ENCODE measurements around the gene WIPI1.
"Not testable (repeated sequence)": the region's sequence is repeated elsewhere in the genome, so short reads cannot be mapped to it uniquely, and the experiment has no call there.

Gene WIPI1, protein sequence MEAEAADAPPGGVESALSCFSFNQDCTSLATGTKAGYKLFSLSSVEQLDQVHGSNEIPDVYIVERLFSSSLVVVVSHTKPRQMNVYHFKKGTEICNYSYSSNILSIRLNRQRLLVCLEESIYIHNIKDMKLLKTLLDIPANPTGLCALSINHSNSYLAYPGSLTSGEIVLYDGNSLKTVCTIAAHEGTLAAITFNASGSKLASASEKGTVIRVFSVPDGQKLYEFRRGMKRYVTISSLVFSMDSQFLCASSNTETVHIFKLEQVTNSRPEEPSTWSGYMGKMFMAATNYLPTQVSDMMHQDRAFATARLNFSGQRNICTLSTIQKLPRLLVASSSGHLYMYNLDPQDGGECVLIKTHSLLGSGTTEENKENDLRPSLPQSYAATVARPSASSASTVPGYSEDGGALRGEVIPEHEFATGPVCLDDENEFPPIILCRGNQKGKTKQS

DNA sequence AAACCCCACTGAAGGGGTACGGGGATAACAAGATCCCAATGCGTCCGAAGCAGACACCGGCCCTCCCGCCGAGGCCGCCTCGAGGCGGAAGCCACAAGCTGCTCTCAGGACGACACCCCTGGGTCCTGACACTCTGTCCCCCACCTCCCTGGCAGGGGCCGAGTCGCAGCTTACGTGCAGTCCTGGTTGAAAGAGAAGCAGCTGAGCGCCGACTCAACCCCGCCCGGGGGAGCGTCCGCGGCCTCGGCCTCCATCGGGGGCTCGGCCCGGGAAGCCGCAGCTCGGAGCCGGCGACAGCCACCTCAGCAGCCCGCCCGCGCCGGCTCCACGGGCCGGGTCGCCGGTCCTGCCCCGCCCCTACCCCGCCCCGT, at the start of gene WIPI1:
Gene WIPI1, minus strand, starts transcription at position 329 of the 371 bp plus-strand sequence. Its CDS starts 75 bp downstream, at position 254.
- DNase-seq (ENCODE audit: low read depth in 2 of 2) = no peak

DNA sequence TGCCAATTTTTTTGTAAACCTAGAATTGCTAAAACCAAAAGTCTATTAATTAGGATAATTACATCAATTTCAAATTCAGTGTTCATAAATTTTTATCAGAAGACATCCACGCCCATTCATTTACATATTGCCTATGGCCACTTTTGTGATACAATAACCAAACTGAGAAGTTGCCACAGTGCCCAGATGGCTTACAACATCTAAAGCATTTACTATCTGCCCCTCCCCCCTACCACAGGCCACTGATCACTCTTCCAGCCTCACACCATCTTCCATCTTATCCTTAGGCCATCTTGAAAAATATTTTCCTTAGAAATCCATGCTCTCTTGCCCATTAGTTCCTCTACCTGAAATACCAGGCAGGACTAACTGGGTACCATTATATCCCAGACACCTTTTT, 48.7 kb upstream of the WIPI1 start:
- no peak for DNase-seq (ENCODE audit: low read depth in 2 of 2)

DNA sequence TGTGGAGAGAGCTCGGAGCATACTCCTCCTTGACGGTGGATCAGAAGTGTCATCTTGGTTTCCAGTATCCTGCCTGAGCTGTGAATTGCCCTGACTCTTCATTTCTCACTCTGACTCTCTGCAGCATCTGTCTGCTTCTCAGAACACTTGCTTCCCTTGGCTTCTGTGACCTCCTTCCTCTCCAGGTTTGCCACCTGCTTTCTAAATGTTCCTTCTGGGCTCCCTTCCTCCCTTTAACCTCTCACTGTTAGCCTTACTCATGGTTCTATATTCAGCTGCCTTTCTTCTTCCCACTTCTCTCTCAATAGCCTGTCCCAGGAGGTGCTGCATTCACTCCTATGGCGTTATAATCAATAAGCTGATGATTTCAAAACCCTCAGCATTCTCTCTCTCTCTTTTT, 43.8 kb upstream of the WIPI1 start:
- DNase-seq (ENCODE audit: low read depth in 2 of 2) = no peak

DNA sequence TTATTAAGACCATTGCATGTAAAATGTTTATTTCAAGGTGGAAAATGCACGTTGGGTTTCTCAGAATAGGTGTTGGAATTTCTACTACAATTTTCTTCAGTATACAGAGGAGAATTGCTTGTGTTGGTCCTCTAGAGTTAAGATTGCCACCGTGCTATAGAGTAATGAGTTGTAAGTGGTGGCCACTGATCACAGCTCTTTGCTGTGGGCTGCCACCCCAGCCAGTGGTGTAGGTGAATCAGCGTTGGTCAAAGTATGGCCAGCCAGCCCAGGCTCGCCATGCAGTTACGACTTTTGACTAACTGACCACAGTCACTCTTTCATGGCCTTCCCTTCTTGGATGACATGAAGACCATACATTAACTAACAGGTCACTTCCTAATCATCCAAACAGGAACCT, 42.3 kb upstream of the WIPI1 start:
- DNase-seq (ENCODE audit: low read depth in 2 of 2) = no peak

DNA sequence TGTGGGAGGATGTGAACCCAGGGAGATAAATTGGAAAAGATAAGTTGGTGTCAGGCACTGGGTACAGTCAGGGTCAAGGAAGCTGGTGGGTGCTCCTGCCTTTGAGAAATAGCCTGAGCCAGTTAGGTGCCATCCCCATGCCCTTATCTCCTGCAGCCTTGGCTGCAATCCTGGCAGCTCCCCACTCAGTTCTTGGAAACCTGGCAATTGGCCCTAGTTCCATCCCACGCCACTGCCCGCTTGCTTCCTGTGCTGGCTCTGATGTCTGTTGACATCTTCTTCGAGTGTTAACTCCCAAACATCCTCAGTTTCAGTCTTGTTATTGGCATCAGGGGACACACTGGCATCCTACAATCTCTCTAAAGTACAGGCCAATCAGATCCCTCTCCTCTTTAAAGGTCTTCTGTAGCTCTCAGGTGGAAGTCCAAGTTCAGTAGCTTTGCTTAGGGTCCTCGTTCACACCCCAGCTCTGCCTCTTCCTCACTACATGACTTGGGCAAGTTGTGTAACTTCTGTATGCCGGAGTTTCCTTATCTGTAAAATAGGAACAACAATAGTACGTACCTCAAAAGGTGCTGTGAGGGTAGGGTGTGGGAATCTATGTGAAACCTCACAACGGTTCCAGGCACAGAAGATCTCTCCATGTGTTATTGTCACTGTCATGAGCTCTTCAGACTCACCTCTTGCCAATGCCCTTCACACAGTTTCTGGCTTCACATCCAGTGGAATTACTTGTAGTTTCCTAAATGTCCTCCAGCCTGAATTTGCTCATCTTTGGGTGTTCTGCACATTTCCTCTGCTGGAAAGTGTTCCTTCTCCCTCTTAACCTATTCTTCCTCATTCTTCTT, 41.4 kb upstream of the WIPI1 start:
- no peak for DNase-seq (ENCODE audit: low read depth in 2 of 2)

DNA sequence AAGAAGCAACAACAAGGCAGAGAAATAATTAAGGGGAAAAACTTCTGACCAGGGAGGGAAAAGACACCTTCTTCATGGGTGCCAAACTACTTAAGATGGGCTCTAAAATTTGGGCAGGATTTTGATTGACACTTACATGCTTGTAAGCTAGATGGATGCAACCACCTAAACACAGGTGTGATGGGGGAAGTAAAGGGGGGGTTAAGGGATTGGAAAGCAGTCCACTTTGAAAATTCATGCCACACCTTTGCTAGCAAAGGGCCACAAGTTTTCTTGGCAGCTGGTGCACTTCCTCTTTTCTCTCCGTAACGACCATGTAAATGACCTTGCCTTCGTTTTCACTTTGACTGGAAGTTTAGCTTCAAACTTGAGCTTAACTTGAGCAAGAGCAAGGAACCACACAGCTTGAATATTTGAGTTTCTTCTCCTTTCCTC, 40.6 kb upstream of the WIPI1 start:
- no peak for DNase-seq (ENCODE audit: low read depth in 2 of 2)

DNA sequence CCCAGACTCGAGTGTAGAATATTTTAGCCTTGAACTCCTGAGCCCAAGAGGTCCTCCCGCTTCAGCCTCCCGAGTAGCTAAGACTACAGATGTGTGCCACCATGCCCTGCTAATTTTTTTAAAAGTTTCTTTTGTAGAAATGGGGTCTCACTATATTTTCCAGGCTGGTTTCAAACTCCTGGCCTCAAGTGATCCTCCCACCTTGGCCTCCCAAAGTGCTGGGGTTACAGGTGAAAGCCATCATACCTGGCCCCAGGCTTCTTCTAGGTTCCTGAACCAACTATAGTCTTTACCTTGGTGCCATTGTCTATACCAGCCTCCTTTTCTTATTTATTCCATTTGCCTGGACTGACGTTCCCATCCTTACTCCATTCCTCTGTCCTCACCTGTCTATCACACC, 37.8 kb upstream of the WIPI1 start:
- DNase-seq (ENCODE audit: low read depth in 2 of 2) = no peak

DNA sequence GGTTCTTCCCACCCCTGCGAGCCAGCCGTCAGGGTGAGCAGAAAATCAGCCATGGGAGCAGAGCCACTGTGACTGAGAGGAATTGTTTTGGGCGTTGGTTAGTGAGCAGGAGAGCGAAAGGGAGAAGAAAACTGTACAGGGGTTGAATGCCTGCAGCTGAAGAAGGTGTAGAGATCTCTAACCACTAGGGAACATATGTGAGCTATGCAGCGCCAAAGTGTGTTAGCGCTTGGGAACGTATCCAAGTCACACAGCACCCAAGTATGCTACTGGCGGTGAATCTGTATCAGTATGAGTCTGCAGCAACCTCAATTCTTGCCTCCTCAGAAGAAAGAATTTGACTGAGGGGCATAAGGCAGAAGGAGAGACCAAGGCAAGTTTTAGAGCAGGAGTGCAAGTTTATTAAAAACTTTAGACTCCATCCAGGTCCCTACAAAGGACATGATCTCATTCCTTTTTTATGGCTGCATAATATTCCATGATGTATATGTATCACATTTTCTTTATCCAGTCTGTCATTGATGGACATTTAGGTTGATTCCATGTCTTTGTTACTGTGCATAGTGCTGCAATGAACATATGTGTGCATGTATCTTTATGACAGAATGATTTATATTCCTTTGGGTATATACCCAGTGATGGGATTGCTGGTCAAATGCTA, 35.2 kb upstream of the WIPI1 start:
- not testable (repeated sequence) for DNase-seq (ENCODE audit: low read depth in 2 of 2)

DNA sequence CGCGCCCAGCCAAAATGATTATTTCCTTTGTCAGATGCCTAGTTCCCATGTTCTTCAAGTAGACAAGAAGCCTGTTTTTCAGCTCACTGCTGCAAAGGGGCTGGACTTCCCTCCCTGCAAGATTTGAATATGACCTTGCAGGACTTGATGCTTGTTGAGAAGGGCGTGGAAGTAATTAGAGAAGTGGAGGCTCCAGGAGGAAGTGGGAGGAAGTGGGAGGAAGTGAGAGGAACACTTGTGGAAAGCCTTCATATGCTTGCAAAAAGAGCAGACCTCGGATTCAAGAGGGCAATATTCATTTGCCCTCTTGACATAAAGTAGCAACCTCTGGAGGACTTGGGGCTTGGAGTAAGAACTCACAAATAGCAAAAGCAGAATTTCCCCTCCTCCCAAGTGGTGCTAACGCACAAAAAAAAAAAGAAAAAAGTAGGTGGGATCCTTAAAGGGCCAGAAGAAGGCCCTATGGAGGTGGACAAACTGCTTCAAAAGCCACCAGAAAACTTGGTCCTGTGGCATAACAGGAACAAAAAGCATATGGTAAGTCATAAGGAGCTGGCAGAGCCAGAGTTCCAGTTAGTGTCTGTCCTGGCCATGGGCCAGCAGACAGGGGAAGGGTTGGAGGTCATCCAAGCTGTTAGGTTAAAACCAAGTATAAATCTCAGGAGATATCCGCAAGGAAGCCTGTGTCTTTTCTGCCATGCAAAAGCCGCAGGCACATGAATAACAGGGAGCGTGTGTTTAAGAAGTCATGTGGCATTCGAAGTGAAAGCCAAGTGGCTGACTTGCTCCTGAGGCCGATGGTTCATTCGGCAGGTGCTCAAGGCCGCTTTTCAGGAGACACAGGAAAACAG, 34.3 kb upstream of the WIPI1 start:
- no peak for DNase-seq (ENCODE audit: low read depth in 2 of 2)

DNA sequence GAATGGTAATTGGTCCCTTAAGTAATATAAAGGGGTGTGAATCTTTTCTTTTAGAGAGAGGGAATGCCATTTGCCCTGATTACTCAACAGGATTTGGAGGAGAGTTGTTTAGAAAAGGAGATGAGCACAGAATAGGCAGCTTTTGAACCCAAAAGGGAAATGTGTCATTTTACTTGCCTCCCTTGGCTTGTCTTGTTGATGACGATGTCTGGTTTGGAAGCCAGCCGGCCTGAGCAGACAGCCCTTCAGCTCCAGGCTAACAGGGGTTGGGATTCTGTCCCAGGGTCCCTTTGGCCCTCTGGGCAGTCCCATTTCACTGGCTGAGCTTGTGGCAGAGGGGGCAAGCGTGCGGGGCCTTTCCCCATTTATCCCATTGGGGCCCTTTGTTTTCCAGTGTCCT, 32.6 kb upstream of the WIPI1 start:
- no peak for DNase-seq (ENCODE audit: low read depth in 2 of 2)

DNA sequence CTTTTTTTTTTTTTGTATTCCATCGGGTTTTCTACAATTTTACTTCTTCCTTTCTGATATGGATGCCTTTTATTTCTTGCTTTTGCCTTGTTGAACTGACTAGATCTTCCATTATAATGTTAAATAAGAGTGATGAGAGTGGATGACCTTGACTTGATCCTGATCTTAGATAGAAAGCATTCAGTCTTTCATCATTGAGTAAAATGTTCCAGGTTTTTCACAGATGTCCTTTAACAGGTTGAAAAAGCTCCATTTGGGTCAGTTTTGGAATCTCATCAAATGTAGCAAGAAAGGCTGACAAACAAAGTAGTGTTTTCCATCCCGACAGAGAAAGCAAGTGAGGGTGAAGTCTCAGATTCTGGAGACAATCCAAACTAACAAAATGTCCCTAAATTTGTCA, 27.2 kb upstream of the WIPI1 start:
- DNase-seq (ENCODE audit: low read depth in 2 of 2) = no peak

DNA sequence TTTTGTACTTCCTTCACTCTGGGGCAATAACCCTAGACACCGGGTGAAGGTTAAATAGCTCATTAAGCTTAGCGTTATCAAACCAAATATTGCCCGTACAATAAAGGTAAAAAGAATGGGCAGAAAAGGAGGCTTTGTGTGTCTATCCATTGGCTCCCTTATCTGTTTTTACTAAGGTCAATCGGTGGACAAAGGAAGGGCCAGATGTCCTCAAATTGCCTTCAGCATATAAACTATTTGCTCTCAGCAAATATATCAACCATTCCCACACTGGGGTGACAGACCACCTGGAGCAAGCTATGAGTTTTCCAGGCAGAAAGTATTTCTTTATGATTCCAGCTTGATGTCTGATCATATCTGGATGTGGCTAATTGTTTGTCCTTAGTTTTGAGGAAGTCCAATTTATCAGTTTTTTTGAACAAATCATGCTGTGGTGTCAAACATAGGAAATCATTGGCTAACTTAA, 25.3 kb upstream of the WIPI1 start:
- DNase-seq (ENCODE audit: low read depth in 2 of 2) = no peak

DNA sequence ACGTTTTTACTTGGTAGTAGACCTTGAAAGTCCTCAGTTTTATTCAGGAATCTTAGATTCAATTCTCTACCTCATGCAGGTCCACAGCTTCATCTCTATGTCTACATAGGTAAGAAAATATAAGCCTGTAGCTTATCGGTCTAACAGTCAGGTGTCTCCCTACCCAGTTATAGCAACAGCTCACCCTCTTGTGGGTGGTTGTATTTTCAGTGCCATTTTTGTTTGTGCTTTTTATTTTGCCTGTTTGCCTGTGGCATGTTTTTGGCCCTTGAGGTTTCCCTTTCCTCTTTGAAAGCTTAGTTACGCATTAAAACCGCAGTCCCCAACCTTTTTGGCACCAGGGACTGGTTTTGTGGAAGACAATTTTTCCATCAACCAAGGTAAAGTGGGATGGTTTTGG, 23.6 kb upstream of the WIPI1 start:
- no peak for DNase-seq (ENCODE audit: low read depth in 2 of 2)

DNA sequence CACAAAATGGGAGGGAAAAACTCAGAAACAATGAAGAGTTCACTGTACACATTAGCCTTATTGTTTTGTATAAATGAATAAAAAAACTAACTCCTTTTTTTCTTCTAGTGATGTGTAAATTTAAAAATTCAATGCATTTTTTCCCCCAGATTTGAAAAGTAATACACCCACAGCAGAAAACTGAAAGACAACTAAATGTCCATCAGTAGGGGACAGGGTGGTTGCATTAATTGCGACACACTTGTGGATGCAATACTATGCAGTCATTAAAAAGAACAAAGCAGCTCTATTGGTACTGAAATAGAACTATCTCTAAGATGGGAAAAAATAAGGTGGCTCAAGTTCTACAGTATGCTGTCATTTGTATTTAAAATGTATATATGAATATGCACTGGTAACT, 13.7 kb upstream of the WIPI1 start:
- no peak for DNase-seq (ENCODE audit: low read depth in 2 of 2)

DNA sequence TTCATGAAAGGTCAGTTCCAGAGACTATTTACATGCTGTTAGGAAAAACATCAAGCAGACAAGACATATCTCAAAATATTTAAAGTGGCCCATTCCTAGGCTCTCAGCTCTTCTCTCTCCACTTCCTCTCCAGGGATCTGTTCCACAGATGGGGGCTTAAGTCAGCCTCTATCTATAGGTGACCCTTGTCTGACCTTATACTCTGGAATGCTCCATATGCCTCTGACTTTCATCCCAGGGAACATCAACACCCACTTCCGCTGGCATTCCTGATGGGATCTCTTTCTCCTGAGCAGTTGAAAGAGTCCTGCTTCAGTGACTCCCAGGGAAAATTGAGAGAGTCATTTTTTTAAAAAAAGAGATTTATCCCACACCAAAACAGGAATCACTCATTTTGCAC, 11.5 kb upstream of the WIPI1 start:
- DNase-seq (ENCODE audit: low read depth in 2 of 2) = no peak

DNA sequence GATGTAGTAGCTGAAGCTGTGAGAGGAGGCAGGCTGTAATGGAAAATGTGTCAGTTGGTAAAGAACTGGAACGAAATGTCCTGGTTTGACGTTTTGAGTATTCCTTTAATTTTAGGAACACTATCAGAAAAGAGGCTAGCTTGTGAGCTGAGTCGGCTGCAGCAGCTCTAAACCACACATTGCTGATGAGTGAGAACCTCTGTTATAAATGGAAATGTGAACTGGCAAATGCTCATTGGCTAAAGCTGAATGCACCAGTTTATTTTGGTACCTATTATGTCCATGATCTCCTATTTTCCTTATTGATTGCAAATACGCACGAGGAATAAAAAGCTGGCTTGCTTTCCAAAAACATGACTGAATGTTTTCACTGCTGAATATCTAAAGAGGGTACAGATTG, 11.0 kb upstream of the WIPI1 start:
- no peak for DNase-seq (ENCODE audit: low read depth in 2 of 2)

DNA sequence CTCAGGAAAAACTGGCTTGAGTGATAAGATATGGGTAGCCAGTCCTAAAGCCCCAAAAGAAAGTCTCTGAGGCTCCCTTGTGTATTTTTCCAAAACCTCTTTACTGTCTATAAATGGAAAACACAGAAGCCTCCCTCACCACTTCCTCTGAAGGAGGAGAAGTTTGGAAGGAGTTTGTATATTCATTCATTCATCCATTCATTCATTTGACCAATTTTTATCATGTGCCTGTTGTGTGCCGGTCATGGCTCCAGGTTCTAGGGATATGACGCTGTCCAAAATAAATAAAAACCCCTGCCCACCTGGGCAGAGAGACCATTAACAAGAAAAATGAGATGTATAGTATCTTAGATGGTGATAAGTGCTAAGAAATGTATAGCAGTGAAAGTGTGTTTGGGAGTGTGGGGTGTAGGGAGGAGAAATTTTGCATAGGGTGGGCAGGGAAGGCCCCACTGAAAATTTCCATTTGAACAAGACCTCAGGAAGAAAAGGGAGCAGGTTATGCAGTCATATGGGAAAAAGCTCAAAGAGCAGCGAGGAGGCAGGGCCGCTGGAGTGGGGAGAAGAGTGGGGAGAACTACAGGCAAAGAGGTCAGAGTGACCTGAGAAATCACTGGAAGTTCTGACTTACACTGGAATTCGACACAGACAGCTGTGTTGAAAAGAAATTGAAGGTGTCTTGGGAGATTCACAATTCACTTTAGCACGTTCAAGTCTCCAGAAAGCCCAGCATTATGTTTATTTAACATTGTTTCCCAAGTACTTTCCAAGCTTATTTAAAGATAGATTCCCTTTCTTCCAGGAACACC, 6.1 kb upstream of the WIPI1 start:
- no peak for DNase-seq (ENCODE audit: low read depth in 2 of 2)

DNA sequence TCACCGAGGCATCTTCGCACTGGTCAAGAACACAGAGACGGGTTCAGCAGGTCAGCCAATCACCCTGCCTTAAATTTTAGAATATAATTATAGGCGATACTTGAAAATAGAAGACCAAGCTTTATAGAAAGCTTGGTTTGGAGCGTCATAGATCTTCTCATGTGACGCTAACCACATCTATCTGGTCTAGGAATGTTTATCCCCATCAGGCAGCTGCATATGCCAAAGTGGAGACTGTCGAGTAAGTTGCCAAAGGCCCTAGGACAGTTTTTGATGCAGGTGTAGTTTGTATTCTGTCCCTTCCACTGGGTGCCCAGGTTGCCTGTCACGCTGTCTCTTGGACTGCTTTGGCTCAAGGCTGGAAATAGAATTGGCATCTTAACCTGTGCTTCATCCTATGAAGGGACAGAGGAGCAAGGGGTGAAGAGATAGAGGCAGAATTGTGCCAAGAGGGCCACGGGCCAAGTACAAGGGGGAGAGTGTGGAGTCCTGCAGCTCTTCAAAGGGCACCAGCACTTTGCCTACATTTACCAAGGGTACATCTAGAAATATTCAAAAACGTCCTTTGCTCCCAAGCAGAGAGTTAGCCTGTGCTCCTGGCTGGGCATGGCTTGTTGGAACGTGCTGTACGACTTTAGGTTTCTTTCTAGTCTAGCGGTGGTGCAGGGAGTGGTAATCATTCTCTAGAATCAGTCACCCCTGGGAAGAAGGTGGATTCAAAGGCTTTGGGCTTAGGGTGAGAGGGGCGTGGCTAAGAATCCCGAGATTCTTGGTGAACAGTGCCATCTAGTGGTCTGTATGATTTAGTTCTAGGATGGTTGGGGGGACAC, 5.3 kb upstream of the WIPI1 start:
- DNase-seq (ENCODE audit: low read depth in 2 of 2) = peak; percentile 62 to 63

DNA sequence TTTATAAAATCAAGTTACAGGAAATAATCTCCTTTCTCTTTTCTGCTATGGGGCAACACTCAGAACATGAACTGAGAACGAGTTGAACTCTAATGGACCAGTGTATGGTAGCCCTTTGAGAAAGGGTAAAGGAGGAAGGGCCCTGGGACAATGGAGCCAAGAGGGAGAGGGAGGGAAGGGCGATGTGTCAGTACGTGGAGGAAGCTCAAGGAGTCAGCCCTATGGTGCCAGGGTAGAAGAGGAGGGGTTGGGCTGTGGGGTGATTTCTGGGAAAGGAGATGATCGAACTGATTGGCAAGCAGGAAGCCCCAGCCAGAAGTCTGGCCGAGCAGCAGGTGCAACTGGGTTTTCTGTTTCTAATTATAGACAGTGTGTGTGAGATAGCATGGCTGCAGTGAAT, 4.3 kb upstream of the WIPI1 start:
- DNase-seq (ENCODE audit: low read depth in 2 of 2) = no peak

DNA sequence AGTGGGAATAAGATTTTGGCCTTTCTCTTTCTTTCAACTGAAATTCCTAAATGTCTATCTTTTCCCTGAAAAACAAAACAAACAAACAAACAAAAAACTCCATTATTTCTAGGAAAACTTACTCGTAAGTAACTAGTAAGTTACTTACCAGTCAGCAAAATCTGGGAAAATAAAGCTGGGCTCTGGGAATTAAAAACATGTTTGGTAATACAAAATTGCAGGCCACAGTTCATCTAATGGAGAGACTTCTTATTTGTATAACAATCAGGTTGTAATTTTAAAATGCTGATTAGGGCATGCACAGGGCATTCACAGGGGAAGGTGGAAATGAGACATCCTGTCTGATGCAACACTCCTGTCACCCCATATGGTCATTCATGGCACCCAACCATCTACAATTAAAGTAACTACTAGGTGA, 3.8 kb upstream of the WIPI1 start:
- DNase-seq (ENCODE audit: low read depth in 2 of 2) = no peak

All from fibroblast of skin of left quadriceps (primary cell).